H1 (cell line): ENCODE results near the gene RALGDS. TPM values are rescaled to one million over a fixed set of nuclear protein-coding genes. Genes with fewer than 3 reads are reported as not detected.

Experiments
- CREB1 ChIP-seq: IDR thresholded peaks from 2 replicates; pipeline ENCODE4 v1.6.1; 2012; ENCODE audit warnings: inconsistent platforms
- JUN ChIP-seq: IDR thresholded peaks from 2 replicates; pipeline ENCODE4 v1.6.1; 2011; ENCODE audit warnings: low read depth, mild to moderate bottlenecking, improper control_type of control experiment, low read length
- NANOG ChIP-seq: IDR thresholded peaks from 2 replicates; pipeline ENCODE4 v1.6.1; 2011; ENCODE audit warnings: low read length, low read depth, mild to moderate bottlenecking, inconsistent platforms; ENCODE audit not compliant: insufficient read depth, poor library complexity, severe bottlenecking
- RXRA ChIP-seq: IDR thresholded peaks from 2 replicates; pipeline ENCODE4 v1.6.1; 2011; ENCODE audit warnings: low read depth, mild to moderate bottlenecking, low read length, moderate library complexity; ENCODE audit not compliant: insufficient read depth
- polyA plus RNA-seq, 7 experiments: library from polyadenylated mRNA; depleted of rRNA in 3 of 7; stranded (reverse) in 5 of 7; unstranded in 2 of 7; fragments of >200 nt in 5 of 7; fragments of 200-250 nt in 2 of 7; gene quantifications; 1 replicate in 5 of 7; 2 replicates in 1 of 7; 4 replicates in 1 of 7; pipeline versions ENCODE4 v1.2.1 to v1.2.3, GENCODE V29; 2011 to 2013; ENCODE audit warnings: missing spikeins in 2 of 7, mixed read lengths in 2 of 7
- total RNA-seq: library from RNA; stranded (reverse); fragmentation: NEBNext Ultra II Directional; extraction: Animal tissue kit (Norgen Biotek cat#: 25700); gene quantifications from 2 replicates; pipeline ENCODE4 v1.2.1, GENCODE V29; 2021
- TF ChIP-seq, protein P1 (sequence below): IDR thresholded peaks from 2 replicates; pipeline ENCODE4 v1.6.1; 2011; ENCODE audit warnings: low read depth, mild to moderate bottlenecking, low read length; ENCODE audit not compliant: insufficient read depth
- TF ChIP-seq, protein P2 (sequence below), 3 experiments: IDR thresholded peaks; 1 replicate in 2 of 3; 2 replicates in 1 of 3; pipeline versions ENCODE4 v1.5.1 to v1.6.1; 2011; ENCODE audit warnings: low read length in 3 of 3, mild to moderate bottlenecking in 3 of 3, inconsistent platforms in 2 of 3, low read depth in 1 of 3, moderate library complexity in 1 of 3; ENCODE audit not compliant: insufficient read depth in 1 of 3; ENCODE audit errors: control extremely low read depth in 1 of 3

The RALGDS gene
- total and polyA plus RNA-seq, 2 of the 8 experiments (the other 6 are each of a cell fraction or from before 2014, with no cell fraction given): 14.5 to 25.5 TPM

DNA sequence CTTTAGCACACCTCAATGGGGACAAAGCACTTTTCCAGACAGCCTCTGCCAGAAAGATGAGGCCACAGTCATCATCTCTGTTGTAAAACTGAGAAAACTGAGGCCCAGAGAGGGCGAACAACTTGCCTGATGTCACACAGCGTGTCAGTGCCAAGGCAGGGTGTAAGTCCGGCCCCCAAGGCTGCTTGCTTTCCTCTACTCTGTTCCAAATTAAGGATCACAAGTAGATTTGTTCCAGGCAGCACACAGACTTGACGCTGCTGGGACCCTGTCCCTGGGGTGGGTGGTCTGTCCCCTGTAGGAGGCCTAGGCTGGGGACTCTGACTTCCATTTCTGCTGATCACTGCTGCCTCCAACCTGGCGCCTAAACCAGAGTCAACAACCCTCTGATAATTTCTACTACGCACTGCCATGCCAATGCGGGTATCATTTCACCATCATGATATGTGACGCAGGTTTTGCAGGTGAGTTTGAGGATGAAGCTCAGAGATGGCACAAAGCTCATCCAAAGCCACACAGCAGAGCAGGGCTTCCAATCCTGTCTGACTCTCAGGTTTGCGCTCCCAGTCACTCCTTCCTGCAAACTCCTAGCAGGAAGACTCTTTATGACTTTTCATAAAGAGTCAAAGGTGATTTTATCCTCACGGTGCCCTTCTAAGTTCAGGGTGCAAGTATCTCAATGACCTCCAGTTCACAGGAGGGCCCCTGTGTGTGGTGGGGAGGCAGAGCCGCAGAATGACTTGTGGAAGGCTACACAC, 13.5 kb upstream of the RALGDS start (continued):
- TF ChIP-seq, protein P1, sequence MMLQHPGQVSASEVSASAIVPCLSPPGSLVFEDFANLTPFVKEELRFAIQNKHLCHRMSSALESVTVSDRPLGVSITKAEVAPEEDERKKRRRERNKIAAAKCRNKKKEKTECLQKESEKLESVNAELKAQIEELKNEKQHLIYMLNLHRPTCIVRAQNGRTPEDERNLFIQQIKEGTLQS: no peak
- TF ChIP-seq NANOG (no peak), RXRA (no peak), JUN (no peak), CREB1 (no peak)
- TF ChIP-seq, protein P2, sequence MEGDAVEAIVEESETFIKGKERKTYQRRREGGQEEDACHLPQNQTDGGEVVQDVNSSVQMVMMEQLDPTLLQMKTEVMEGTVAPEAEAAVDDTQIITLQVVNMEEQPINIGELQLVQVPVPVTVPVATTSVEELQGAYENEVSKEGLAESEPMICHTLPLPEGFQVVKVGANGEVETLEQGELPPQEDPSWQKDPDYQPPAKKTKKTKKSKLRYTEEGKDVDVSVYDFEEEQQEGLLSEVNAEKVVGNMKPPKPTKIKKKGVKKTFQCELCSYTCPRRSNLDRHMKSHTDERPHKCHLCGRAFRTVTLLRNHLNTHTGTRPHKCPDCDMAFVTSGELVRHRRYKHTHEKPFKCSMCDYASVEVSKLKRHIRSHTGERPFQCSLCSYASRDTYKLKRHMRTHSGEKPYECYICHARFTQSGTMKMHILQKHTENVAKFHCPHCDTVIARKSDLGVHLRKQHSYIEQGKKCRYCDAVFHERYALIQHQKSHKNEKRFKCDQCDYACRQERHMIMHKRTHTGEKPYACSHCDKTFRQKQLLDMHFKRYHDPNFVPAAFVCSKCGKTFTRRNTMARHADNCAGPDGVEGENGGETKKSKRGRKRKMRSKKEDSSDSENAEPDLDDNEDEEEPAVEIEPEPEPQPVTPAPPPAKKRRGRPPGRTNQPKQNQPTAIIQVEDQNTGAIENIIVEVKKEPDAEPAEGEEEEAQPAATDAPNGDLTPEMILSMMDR (IDR thresholded peaks at IDR 0.05; ENCODE audit: control extremely low read depth in 1 of 3, insufficient read depth in 1 of 3, low read depth in 1 of 3, low read length in 3 of 3): no peak
